ENCODE results near the gene AMACR. TPM values are rescaled to one million over a fixed set of nuclear protein-coding genes. Genes with fewer than 3 reads are reported as not detected.
"Not testable (repeated sequence)": the region's sequence is repeated elsewhere in the genome, so short reads cannot be mapped to it uniquely, and the experiment has no call there.

The AMACR gene
- polyA plus RNA-seq, 3 donors: 85.3 to 118 (median 115) TPM

GRCh38 chr5:34041247-34041972 is 33.6 kb upstream of the AMACR start:
- no peak for DNase-seq (ENCODE audit: extremely low read depth in 1 of 11, low read depth in 9 of 11, low spot score in 4 of 11)

- DNase-seq (ENCODE audit: extremely low read depth in 1 of 11, low read depth in 9 of 11, low spot score in 4 of 11): no peak
Observed at GRCh38 chr5:34040472-34040871, 32.6 kb upstream of the AMACR start.

- no peak for DNase-seq (ENCODE audit: extremely low read depth in 1 of 11, low read depth in 9 of 11, low spot score in 4 of 11)
Observed at GRCh38 chr5:34039398-34040157, 31.7 kb upstream of the AMACR start.

- no peak for DNase-seq (ENCODE audit: extremely low read depth in 1 of 11, low read depth in 9 of 11, low spot score in 4 of 11)
Observed at GRCh38 chr5:34038838-34039237, 31.0 kb upstream of the AMACR start.

GRCh38 chr5:34038390-34038789 is 30.5 kb upstream of the AMACR start:
- DNase-seq (ENCODE audit: extremely low read depth in 1 of 11, low read depth in 9 of 11, low spot score in 4 of 11): no peak

- DNase-seq (ENCODE audit: extremely low read depth in 1 of 11, low read depth in 9 of 11, low spot score in 4 of 11): no peak
Observed at GRCh38 chr5:34037726-34038125, 29.9 kb upstream of the AMACR start.

- DNase-seq (ENCODE audit: extremely low read depth in 1 of 11, low read depth in 9 of 11, low spot score in 4 of 11): no peak
Observed at GRCh38 chr5:34035756-34036155, 27.9 kb upstream of the AMACR start.

- DNase-seq (ENCODE audit: extremely low read depth in 1 of 11, low read depth in 9 of 11, low spot score in 4 of 11): no peak
Observed at GRCh38 chr5:34034534-34035327, 26.9 kb upstream of the AMACR start.

GRCh38 chr5:34031966-34032365 is 24.1 kb upstream of the AMACR start:
- DNase-seq (ENCODE audit: extremely low read depth in 1 of 11, low read depth in 9 of 11, low spot score in 4 of 11): no peak

- DNase-seq (ENCODE audit: extremely low read depth in 1 of 11, low read depth in 9 of 11, low spot score in 4 of 11): no peak
Observed at GRCh38 chr5:34031117-34031516, 23.3 kb upstream of the AMACR start.

- not testable (repeated sequence) for DNase-seq (ENCODE audit: extremely low read depth in 1 of 11, low read depth in 9 of 11, low spot score in 4 of 11)
Observed at GRCh38 chr5:34030585-34030984, 22.7 kb upstream of the AMACR start.

GRCh38 chr5:34030048-34030447 is 22.2 kb upstream of the AMACR start:
- DNase-seq (ENCODE audit: extremely low read depth in 1 of 11, low read depth in 9 of 11, low spot score in 4 of 11): no peak

GRCh38 chr5:34028349-34028748 is 20.5 kb upstream of the AMACR start:
- no peak for DNase-seq (ENCODE audit: extremely low read depth in 1 of 11, low read depth in 9 of 11, low spot score in 4 of 11)

- no peak for DNase-seq (ENCODE audit: extremely low read depth in 1 of 11, low read depth in 9 of 11, low spot score in 4 of 11)
Observed at GRCh38 chr5:34026089-34026761, 18.4 kb upstream of the AMACR start.

- DNase-seq (ENCODE audit: extremely low read depth in 1 of 11, low read depth in 9 of 11, low spot score in 4 of 11): no peak
Observed at GRCh38 chr5:34022121-34022705, 14.4 kb upstream of the AMACR start.

- DNase-seq (ENCODE audit: extremely low read depth in 1 of 11, low read depth in 9 of 11, low spot score in 4 of 11): no peak
Observed at GRCh38 chr5:34021334-34021733, 13.5 kb upstream of the AMACR start.

- no peak for DNase-seq (ENCODE audit: extremely low read depth in 1 of 11, low read depth in 9 of 11, low spot score in 4 of 11)
Observed at GRCh38 chr5:34020726-34021125, 12.9 kb upstream of the AMACR start.

GRCh38 chr5:34017254-34017653 is 9.4 kb upstream of the AMACR start:
- no peak for DNase-seq (ENCODE audit: extremely low read depth in 1 of 11, low read depth in 9 of 11, low spot score in 4 of 11)

- DNase-seq (ENCODE audit: extremely low read depth in 1 of 11, low read depth in 9 of 11, low spot score in 4 of 11): no peak
Observed at GRCh38 chr5:34016750-34017149, 8.9 kb upstream of the AMACR start.

Measured in renal cortex interstitium (tissue), 11 donors.